H1 (cell line): Measurements from ENCODE around the gene TNS1.

ENCODE experiments used
- BRCA1 ChIP-seq: IDR thresholded peaks from 2 replicates; pipeline ENCODE4 v1.6.1; 2012; ENCODE audit warnings: low read depth, low read length, improper control_type of control experiment
- CEBPB ChIP-seq: IDR thresholded peaks from 2 replicates; pipeline ENCODE4 v1.6.1; 2012; ENCODE audit warnings: low read depth, low read length
- EP300 ChIP-seq, 2 experiments: IDR thresholded peaks; 1 replicate in 1 of 2; 2 replicates in 1 of 2; pipeline ENCODE4 v1.6.1; 2011 to 2012; ENCODE audit warnings: low read depth in 2 of 2, low read length in 2 of 2, mild to moderate bottlenecking in 2 of 2, borderline replicate concordance in 1 of 2, inconsistent platforms in 1 of 2, moderate library complexity in 1 of 2
- GTF2F1 ChIP-seq: IDR thresholded peaks from 2 replicates; pipeline ENCODE4 v1.6.1; 2012; ENCODE audit warnings: low read depth, low read length, improper control_type of control experiment, borderline replicate concordance
- HDAC2 ChIP-seq, 2 experiments: fragments of 300-600 bp in 1 of 2; sonication (generic) in 1 of 2; IDR thresholded peaks; 2 replicates each; pipeline ENCODE4 v1.6.1; 2011 to 2012; ENCODE audit warnings: low read depth in 2 of 2, low read length in 2 of 2, mild to moderate bottlenecking in 2 of 2, moderate library complexity in 2 of 2, borderline replicate concordance in 1 of 2, inconsistent platforms in 1 of 2
- POLR2A ChIP-seq, 2 experiments: IDR thresholded peaks; 1 replicate in 1 of 2; 2 replicates in 1 of 2; pipeline ENCODE4 v1.6.1; 2011; ENCODE audit warnings: low read depth in 2 of 2, low read length in 2 of 2, mild to moderate bottlenecking in 2 of 2; ENCODE audit errors: control extremely low read depth in 1 of 2
- POLR2AphosphoS5 ChIP-seq: IDR thresholded peaks from 2 replicates; pipeline ENCODE4 v1.6.1; 2011; ENCODE audit warnings: low read depth, low read length
- RAD21 ChIP-seq, 2 experiments: IDR thresholded peaks in 1 of 2; conservative IDR thresholded peaks in 1 of 2; 2 replicates each; pipeline ENCODE4 v1.6.1; 2011; ENCODE audit warnings: low read depth in 2 of 2, low read length in 2 of 2, improper control_type of control experiment in 1 of 2, inconsistent platforms in 1 of 2, mild to moderate bottlenecking in 1 of 2, moderate library complexity in 1 of 2
- SP2 ChIP-seq: IDR thresholded peaks from 2 replicates; pipeline ENCODE4 v1.6.1; 2012; ENCODE audit warnings: mild to moderate bottlenecking, low read length, inconsistent platforms
- TAF1 ChIP-seq: IDR thresholded peaks from 2 replicates; pipeline ENCODE4 v1.6.1; 2011; ENCODE audit warnings: mild to moderate bottlenecking, low read depth, low read length
- YY1 ChIP-seq: IDR thresholded peaks from 2 replicates; pipeline ENCODE4 v1.6.1; 2011; ENCODE audit warnings: low read depth, mild to moderate bottlenecking, low read length
- ZNF274 ChIP-seq: IDR thresholded peaks from 2 replicates; pipeline ENCODE4 v1.7.0; 2012; ENCODE audit warnings: low read length, borderline replicate concordance; ENCODE audit errors: extremely low read depth
- TF ChIP-seq, protein P1 (sequence below): IDR thresholded peaks from 2 replicates; pipeline ENCODE4 v1.6.1; 2012; ENCODE audit warnings: inconsistent platforms
- TF ChIP-seq, protein P2 (sequence below), 3 experiments: IDR thresholded peaks; 1 replicate in 2 of 3; 2 replicates in 1 of 3; pipeline versions ENCODE4 v1.5.1 to v1.6.1; 2011; ENCODE audit warnings: low read length in 3 of 3, mild to moderate bottlenecking in 3 of 3, inconsistent platforms in 2 of 3, low read depth in 1 of 3, moderate library complexity in 1 of 3; ENCODE audit not compliant: insufficient read depth in 1 of 3; ENCODE audit errors: control extremely low read depth in 1 of 3

DNA sequence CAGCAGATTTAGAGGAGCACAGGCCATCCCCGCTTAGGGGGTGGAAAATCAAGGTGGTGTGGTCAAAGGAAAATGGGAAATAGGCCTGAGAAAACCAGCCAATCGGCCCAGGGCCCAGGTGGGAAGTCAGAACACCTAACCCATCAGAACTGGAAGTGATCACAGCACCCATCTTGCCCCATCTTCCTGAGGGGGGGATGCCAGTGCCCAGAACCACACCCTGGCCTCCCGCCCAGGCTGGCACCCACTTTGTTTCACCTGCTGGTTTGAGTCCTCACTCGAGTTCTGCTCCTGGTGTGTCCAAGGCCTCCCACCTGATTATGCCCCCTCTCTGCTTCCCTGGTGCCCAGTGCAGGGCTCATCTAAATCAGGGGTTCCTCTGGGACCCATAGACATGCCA, 174.5 kb downstream of the TNS1 start:
- TF ChIP-seq YY1 = no peak
- TF ChIP-seq POLR2A (IDR thresholded peaks at IDR 0.05; ENCODE audit: control extremely low read depth in 1 of 2, low read depth in 2 of 2, low read length in 2 of 2) = no peak
- TF ChIP-seq, protein P1, sequence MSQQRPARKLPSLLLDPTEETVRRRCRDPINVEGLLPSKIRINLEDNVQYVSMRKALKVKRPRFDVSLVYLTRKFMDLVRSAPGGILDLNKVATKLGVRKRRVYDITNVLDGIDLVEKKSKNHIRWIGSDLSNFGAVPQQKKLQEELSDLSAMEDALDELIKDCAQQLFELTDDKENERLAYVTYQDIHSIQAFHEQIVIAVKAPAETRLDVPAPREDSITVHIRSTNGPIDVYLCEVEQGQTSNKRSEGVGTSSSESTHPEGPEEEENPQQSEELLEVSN = no peak
- TF ChIP-seq SP2 = no peak
- TF ChIP-seq CEBPB = no peak
- TF ChIP-seq GTF2F1 = no peak
- TF ChIP-seq, protein P2, sequence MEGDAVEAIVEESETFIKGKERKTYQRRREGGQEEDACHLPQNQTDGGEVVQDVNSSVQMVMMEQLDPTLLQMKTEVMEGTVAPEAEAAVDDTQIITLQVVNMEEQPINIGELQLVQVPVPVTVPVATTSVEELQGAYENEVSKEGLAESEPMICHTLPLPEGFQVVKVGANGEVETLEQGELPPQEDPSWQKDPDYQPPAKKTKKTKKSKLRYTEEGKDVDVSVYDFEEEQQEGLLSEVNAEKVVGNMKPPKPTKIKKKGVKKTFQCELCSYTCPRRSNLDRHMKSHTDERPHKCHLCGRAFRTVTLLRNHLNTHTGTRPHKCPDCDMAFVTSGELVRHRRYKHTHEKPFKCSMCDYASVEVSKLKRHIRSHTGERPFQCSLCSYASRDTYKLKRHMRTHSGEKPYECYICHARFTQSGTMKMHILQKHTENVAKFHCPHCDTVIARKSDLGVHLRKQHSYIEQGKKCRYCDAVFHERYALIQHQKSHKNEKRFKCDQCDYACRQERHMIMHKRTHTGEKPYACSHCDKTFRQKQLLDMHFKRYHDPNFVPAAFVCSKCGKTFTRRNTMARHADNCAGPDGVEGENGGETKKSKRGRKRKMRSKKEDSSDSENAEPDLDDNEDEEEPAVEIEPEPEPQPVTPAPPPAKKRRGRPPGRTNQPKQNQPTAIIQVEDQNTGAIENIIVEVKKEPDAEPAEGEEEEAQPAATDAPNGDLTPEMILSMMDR (IDR thresholded peaks at IDR 0.05; ENCODE audit: control extremely low read depth in 1 of 3, insufficient read depth in 1 of 3, low read depth in 1 of 3, low read length in 3 of 3) = no peak
- TF ChIP-seq BRCA1 = no peak
- no peak for TF ChIP-seq TAF1
- TF ChIP-seq POLR2AphosphoS5 = no peak
- no peak for TF ChIP-seq HDAC2 (IDR thresholded peaks at IDR 0.05; ENCODE audit: borderline replicate concordance in 1 of 2, low read depth in 2 of 2, low read length in 2 of 2)
- no peak for TF ChIP-seq EP300 (IDR thresholded peaks at IDR 0.05; ENCODE audit: borderline replicate concordance in 1 of 2, low read depth in 2 of 2, low read length in 2 of 2)
- no peak for TF ChIP-seq ZNF274
- no peak for TF ChIP-seq RAD21 (IDR thresholded peaks at IDR 0.05 in 1 of 2, conservative IDR thresholded peaks at IDR 0.05 in 1 of 2; ENCODE audit: low read depth in 2 of 2, low read length in 2 of 2)
